HG03354 (cell line): ENCODE data around the gene IQSEC2.

ENCODE experiments used
- ATAC-seq: cut with Tn5 transposase; IDR thresholded peaks from one replicate; pipeline ENCODE4 v1.9.1; 2021; ENCODE audit warnings: mild to moderate bottlenecking; ENCODE audit not compliant: unreplicated experiment, poor library complexity, severe bottlenecking

Gene IQSEC2

GRCh38 chrX:53223068-53223693 lies 58.2 kb downstream of the IQSEC2 start:
- no peak for ATAC-seq
